Uterus (tissue), 4 donors: ENCODE measurements around the gene NRTN. TPM values are rescaled to one million over a fixed set of nuclear protein-coding genes. Genes with fewer than 3 reads are reported as not detected.

Experiments
- DNase-seq, 2 donors: peaks; one replicate each; pipeline ENCODE4 v3.0.0-alpha.2; 2019 to 2020
- H3K27ac ChIP-seq, 2 donors: fragments of 200-600 bp; sonication (generic); 1 replicate in 1 of 2; 2 replicates in 1 of 2; pipeline ENCODE4 v1.5.1; 2016 to 2018
- H3K27me3 ChIP-seq, 2 donors: fragments of 200-600 bp; sonication (generic); one replicate each; pipeline ENCODE4 v1.5.1; 2018 to 2019; ENCODE audit warnings: control low read depth in 1 of 2
- H3K36me3 ChIP-seq, 2 donors: fragments of 200-600 bp; sonication (generic); one replicate each; pipeline ENCODE4 v1.5.1; 2019; ENCODE audit warnings: control low read depth in 1 of 2
- H3K4me1 ChIP-seq, 2 donors: fragments of 200-600 bp; sonication (generic); one replicate each; pipeline ENCODE4 v1.5.1; 2018 to 2019; ENCODE audit warnings: control low read depth in 1 of 2
- H3K4me3 ChIP-seq, 2 donors: fragments of 200-600 bp; sonication (generic); 1 replicate in 1 of 2; 2 replicates in 1 of 2; pipeline ENCODE4 v1.5.1; 2018 to 2019; ENCODE audit warnings: mild to moderate bottlenecking in 1 of 2
- H3K9me3 ChIP-seq, 2 donors: fragments of 200-600 bp; sonication (generic); one replicate each; pipeline ENCODE4 v1.5.1; 2019; ENCODE audit warnings: control low read depth in 1 of 2
- POLR2A ChIP-seq, 2 donors: fragments of 450-650 bp; IDR thresholded peaks; one replicate each; pipeline ENCODE4 v1.6.1; 2016; ENCODE audit warnings: antibody characterized with exemption in 2 of 2, mild to moderate bottlenecking in 1 of 2, moderate library complexity in 1 of 2
- intact Hi-C: fragments of 100-400 bp; cut with DNase I; formaldehyde crosslinking; loops from one replicate; pipeline ENCODE4 v1.15.1; 2023; ENCODE audit warnings: low total_unique reads
- total RNA-seq, 4 donors: library from RNA; depleted of rRNA in 3 of 4; stranded (reverse); fragments of >200 nt in 3 of 4; gene quantifications; one replicate each; pipeline versions ENCODE4 v1.1.0 to v1.2.4, GENCODE V29; 2014 to 2023
- TF ChIP-seq, protein P1 (sequence below), 4 experiments: fragments of 200-600 bp in 2 of 4; fragments of 450-650 bp in 2 of 4; sonication (generic) in 2 of 4; IDR thresholded peaks; one replicate each; pipeline ENCODE4 v1.5.1; 2016 to 2019; ENCODE audit warnings: antibody characterized with exemption in 4 of 4, mild to moderate bottlenecking in 2 of 4, moderate library complexity in 1 of 4
- donor health status: DM: yes; HTN: yes; CAD: no.

The NRTN gene
- total RNA-seq, 4 donors from 2014 or later, result 0.35 TPM; not detected in 3

DNA sequence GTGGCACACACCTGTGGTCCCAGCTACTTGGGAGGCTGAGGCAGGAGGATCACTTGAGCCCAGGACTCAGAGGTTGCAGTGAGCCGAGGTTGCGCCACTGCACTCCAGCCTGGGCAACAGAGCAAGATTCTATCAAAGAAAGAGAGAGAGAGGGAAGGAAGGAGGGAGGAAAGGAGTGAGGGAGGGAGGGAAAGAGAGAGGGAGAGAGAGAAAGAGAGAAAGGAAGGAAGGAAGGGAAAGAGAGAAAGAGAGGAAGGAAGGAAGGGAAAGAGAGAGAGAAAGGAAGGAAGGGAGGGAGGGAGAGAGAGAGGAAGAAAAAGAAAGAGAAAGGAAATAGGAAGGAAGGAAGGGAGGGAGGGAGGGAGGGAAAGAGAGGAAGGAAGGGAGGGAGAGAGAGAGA is 12.4 kb downstream of the NRTN start:
- H3K27ac ChIP-seq, result no peak overlapping the region
- no peaks in the 10 kb centered on the region for H3K9me3 ChIP-seq
- no peaks in the 10 kb centered on the region for H3K36me3 ChIP-seq
- intact Hi-C loops, result no loop called here
- TF ChIP-seq POLR2A (IDR thresholded peaks at IDR 0.05), result no peak
- TF ChIP-seq, protein P1, sequence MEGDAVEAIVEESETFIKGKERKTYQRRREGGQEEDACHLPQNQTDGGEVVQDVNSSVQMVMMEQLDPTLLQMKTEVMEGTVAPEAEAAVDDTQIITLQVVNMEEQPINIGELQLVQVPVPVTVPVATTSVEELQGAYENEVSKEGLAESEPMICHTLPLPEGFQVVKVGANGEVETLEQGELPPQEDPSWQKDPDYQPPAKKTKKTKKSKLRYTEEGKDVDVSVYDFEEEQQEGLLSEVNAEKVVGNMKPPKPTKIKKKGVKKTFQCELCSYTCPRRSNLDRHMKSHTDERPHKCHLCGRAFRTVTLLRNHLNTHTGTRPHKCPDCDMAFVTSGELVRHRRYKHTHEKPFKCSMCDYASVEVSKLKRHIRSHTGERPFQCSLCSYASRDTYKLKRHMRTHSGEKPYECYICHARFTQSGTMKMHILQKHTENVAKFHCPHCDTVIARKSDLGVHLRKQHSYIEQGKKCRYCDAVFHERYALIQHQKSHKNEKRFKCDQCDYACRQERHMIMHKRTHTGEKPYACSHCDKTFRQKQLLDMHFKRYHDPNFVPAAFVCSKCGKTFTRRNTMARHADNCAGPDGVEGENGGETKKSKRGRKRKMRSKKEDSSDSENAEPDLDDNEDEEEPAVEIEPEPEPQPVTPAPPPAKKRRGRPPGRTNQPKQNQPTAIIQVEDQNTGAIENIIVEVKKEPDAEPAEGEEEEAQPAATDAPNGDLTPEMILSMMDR (IDR thresholded peaks at IDR 0.05), result no peak
- no peaks in the 10 kb centered on the region for H3K4me1 ChIP-seq
- DNase-seq, result no peak
- H3K27me3 ChIP-seq, result no peaks in the 10 kb centered on the region
- H3K4me3 ChIP-seq, result no peak overlapping the region

DNA sequence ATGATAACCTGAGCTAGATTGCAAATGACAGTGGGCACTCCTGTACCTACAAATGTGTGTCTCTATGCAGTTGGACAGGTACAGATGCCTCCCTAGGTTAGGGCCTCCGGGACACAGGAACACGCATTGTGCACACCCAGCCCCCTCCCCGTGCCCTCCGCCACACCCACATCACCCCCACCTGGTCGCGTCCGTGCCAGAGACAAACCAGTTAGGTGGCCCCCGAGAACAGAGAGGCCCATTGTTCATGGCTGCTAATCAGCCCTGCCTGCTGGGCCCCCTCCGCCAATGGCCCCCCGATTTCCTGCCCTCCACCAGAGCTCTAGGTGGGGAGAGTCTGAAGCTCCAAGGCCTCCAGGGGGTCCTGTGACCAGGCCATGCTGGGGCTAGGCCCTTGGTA is 13.7 kb downstream of the NRTN start:
- no peak overlapping the region for H3K27ac ChIP-seq
- intact Hi-C loops, result no loop called here

GRCh38 chr19:5820785-5821184 is 15.9 kb downstream of the NRTN start:
- intact Hi-C loops, result no loop called here
- H3K27ac ChIP-seq, result no peak overlapping the region
- no peaks in the 10 kb centered on the region for H3K27me3 ChIP-seq
- H3K36me3 ChIP-seq, result no peaks in the 10 kb centered on the region
- no peak overlapping the region for H3K4me3 ChIP-seq
- no peaks in the 10 kb centered on the region for H3K4me1 ChIP-seq
- no peak for DNase-seq
- H3K9me3 ChIP-seq, result no peaks in the 10 kb centered on the region
- TF ChIP-seq POLR2A (IDR thresholded peaks at IDR 0.05), result no peak
- TF ChIP-seq, protein P1 (IDR thresholded peaks at IDR 0.05), result no peak

More for the DNA sequence above, 13.7 kb downstream of the NRTN start:
- no peaks in the 10 kb centered on the region for H3K4me1 ChIP-seq
- DNase-seq, result no peak
- no peaks in the 10 kb centered on the region for H3K36me3 ChIP-seq
- TF ChIP-seq POLR2A (IDR thresholded peaks at IDR 0.05), result no peak
- TF ChIP-seq, protein P1 (IDR thresholded peaks at IDR 0.05), result no peak
- no peaks in the 10 kb centered on the region for H3K27me3 ChIP-seq
- no peak overlapping the region for H3K4me3 ChIP-seq
- no peaks in the 10 kb centered on the region for H3K9me3 ChIP-seq

DNA sequence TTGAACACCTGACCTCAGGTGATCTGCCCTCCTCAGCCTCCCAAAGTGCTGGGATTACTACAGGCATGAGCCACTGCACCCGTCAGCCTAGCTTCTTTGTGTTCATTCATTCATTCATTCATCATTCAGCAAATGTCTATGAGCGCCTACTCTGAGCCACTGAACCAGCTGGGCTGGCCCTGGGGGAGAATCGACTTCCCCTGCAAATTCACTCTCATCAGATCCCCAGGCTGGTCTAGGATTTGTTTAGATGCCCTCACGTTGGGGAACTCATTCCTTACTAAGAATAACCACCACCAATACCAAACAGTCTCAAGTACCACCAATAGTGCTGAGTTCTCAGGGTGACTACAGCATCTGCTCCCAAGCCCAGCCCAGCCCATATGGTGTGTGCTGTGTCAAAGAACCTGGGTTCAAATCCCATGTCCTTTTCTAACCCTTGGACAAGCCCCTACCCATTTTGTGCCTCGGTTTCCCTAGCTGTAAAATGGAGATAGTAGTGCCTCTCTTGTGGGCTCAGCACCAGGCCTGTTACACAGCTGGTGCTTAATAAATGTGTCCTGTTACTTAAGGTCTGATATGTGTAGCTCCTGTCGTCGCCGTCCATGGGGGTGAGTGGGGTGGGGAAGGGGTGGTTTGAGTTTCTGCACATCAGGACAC is 16.8 kb downstream of the NRTN start:
- no peak overlapping the region for H3K4me3 ChIP-seq
- intact Hi-C loops, result no loop called here
- H3K9me3 ChIP-seq, result no peaks in the 10 kb centered on the region
- no peaks in the 10 kb centered on the region for H3K36me3 ChIP-seq
- no peaks in the 10 kb centered on the region for H3K27me3 ChIP-seq
- no peaks in the 10 kb centered on the region for H3K4me1 ChIP-seq
- no peak overlapping the region for H3K27ac ChIP-seq
- TF ChIP-seq POLR2A (IDR thresholded peaks at IDR 0.05), result no peak
- TF ChIP-seq, protein P1 (IDR thresholded peaks at IDR 0.05), result no peak
- DNase-seq, result no peak

- no peak overlapping the region for H3K4me3 ChIP-seq
- no peaks in the 10 kb centered on the region for H3K36me3 ChIP-seq
- TF ChIP-seq, protein P1 (IDR thresholded peaks at IDR 0.05), result no peak
- no peak for TF ChIP-seq POLR2A (IDR thresholded peaks at IDR 0.05)
- H3K27ac ChIP-seq, result no peak overlapping the region
- intact Hi-C loops, result no loop called here
- H3K4me1 ChIP-seq, result no peaks in the 10 kb centered on the region
- DNase-seq, result no peak
- H3K27me3 ChIP-seq, result no peaks in the 10 kb centered on the region
- H3K9me3 ChIP-seq, result no peaks in the 10 kb centered on the region
Measured at GRCh38 chr19:5822181-5822844, 17.4 kb downstream of the NRTN start.
